Lung (tissue), 12 donors: Measurements from ENCODE around the gene RXFP2. TPM values are rescaled to one million over a fixed set of nuclear protein-coding genes. Genes with fewer than 3 reads are reported as not detected.

Source experiments
- ATAC-seq: fragments of 200-7000 bp; cut with Tn5 transposase; one replicate; pipeline ENCODE4 v1.9.1; 2020; ENCODE audit warnings: moderate number of reproducible peaks; ENCODE audit not compliant: insufficient read depth, low FRiP score
- DNase-seq, 3 donors: peaks; one replicate each; pipeline ENCODE4 v3.0.0-alpha.2; 2013 to 2017
- H3K27ac ChIP-seq, 2 donors: one replicate each; pipeline ENCODE4 v1.5.1; 2013; ENCODE audit warnings: mild to moderate bottlenecking in 2 of 2, moderate library complexity in 2 of 2, control low read depth in 1 of 2, inconsistent platforms in 1 of 2, low read depth in 1 of 2, low read length in 1 of 2
- H3K27me3 ChIP-seq, 3 donors: one replicate each; pipeline ENCODE4 v1.5.1; 2013; ENCODE audit warnings: low read length in 2 of 3; ENCODE audit not compliant: control insufficient read depth in 3 of 3, insufficient read depth in 3 of 3
- H3K36me3 ChIP-seq, 4 donors: one replicate each; pipeline ENCODE4 v1.5.1; 2013; ENCODE audit warnings: low read length in 4 of 4, mild to moderate bottlenecking in 1 of 4, moderate library complexity in 1 of 4; ENCODE audit not compliant: control insufficient read depth in 4 of 4, insufficient read depth in 4 of 4
- H3K4me1 ChIP-seq, 5 donors: one replicate each; pipeline ENCODE4 v1.5.1; 2013; ENCODE audit warnings: low read length in 5 of 5, mild to moderate bottlenecking in 2 of 5, moderate library complexity in 1 of 5; ENCODE audit not compliant: control insufficient read depth in 5 of 5, insufficient read depth in 5 of 5
- H3K4me3 ChIP-seq: one replicate; pipeline ENCODE4 v1.5.1; 2013; ENCODE audit warnings: mild to moderate bottlenecking, control low read depth, moderate library complexity
- H3K9ac ChIP-seq, 2 donors: one replicate each; pipeline ENCODE4 v1.5.1; 2013; ENCODE audit warnings: low read length in 2 of 2, control low read depth in 1 of 2; ENCODE audit not compliant: insufficient read depth in 1 of 2
- H3K9me3 ChIP-seq, 4 donors: one replicate each; pipeline ENCODE4 v1.5.1; 2013; ENCODE audit warnings: low read length in 3 of 4, mild to moderate bottlenecking in 1 of 4, moderate library complexity in 1 of 4; ENCODE audit not compliant: control insufficient read depth in 4 of 4, insufficient read depth in 3 of 4
- CTCF ChIP-seq: IDR thresholded peaks from 2 replicates; pipeline ENCODE4 v1.5.1; 2012; ENCODE audit warnings: mild to moderate bottlenecking; ENCODE audit errors: control extremely low read depth, extremely low read depth
- WGBS, 2 donors: extraction: QIAGEN DNeasy Blood & Tissue Kit; methylation state at CpG; one replicate each; pipeline ENCODE4 v1.1.7; 2013; 5-methylcytosine and 5-hydroxymethylcytosine counted together
- polyA plus RNA-seq, 2 donors: library from polyadenylated mRNA; stranded (reverse); fragments of 200-250 nt; gene quantifications; one replicate each; pipeline ENCODE4 v1.2.1, GENCODE V29; 2013
- total RNA-seq, 2 donors: library from RNA; depleted of rRNA in 1 of 2; stranded (reverse); fragments of >200 nt in 1 of 2; gene quantifications; one replicate each; pipeline ENCODE4 v1.2.1, GENCODE V29; 2014 to 2021
- donor health status: control.
- donor health status: control.
- donor health status: Bipolar disorder and iron deficiency.
- donor health status: healthy.
- donor health status: DM: yes; HTN: yes; CAD: no.

RXFP2 gene
- total and polyA plus RNA-seq, 4 donors = not detected

GRCh38 chr13:31803311-31803710 lies 64.0 kb downstream of the RXFP2 start:
- DNase-seq (no peak), ATAC-seq (no peak)
- Histone ChIP-seq H3K36me3 (no peaks in the 10 kb centered on the region), H3K4me3 (no peak overlapping the region), H3K9ac (no peak overlapping the region), H3K9me3 (no peaks in the 10 kb centered on the region), H3K27ac (no peak overlapping the region), H3K4me1 (peaks cover 0 to 2% (median 0%) of the 10 kb centered on the region in 5 donors), H3K27me3 (no peaks in the 10 kb centered on the region)
- 39 to 61% methylated on average over 1 of the region's 1 CpG for WGBS, 2 donors
- no peak for TF ChIP-seq CTCF

GRCh38 chr13:31805841-31806240 lies 66.5 kb downstream of the RXFP2 start:
- no peak for TF ChIP-seq CTCF
- ATAC-seq (no peak), DNase-seq (no peak)
- Histone ChIP-seq H3K27me3 (no peaks in the 10 kb centered on the region), H3K9me3 (peaks cover 0 to 8% (median 0%) of the 10 kb centered on the region in 4 donors), H3K4me3 (no peak overlapping the region), H3K9ac (no peak overlapping the region), H3K27ac (no peak overlapping the region), H3K4me1 (peaks cover 0 to 2% (median 0%) of the 10 kb centered on the region in 5 donors), H3K36me3 (no peaks in the 10 kb centered on the region)
- 39 to 69% methylated on average over 4 of the region's 4 CpGs for WGBS, 2 donors

GRCh38 chr13:31807090-31807541 lies 67.8 kb downstream of the RXFP2 start:
- WGBS, 2 donors = 27 to 42% methylated on average over 2 of the region's 2 CpGs
- no peak overlapping the region for H3K27ac ChIP-seq
- no peak for DNase-seq
- no peak for TF ChIP-seq CTCF
- peaks cover 0 to 8% (median under 1%) of the 10 kb centered on the region in 4 donors for H3K9me3 ChIP-seq
- H3K27me3 ChIP-seq = no peaks in the 10 kb centered on the region
- ATAC-seq = no peak
- peaks cover 0 to 2% (median 0%) of the 10 kb centered on the region in 5 donors for H3K4me1 ChIP-seq
- H3K9ac ChIP-seq = no peak overlapping the region
- no peak overlapping the region for H3K4me3 ChIP-seq
- no peaks in the 10 kb centered on the region for H3K36me3 ChIP-seq

GRCh38 chr13:31814536-31814935 lies 75.2 kb downstream of the RXFP2 start:
- Histone ChIP-seq H3K4me1 (no peaks in the 10 kb centered on the region), H3K27me3 (no peaks in the 10 kb centered on the region), H3K27ac (no peak overlapping the region), H3K4me3 (no peak overlapping the region), H3K9me3 (peaks cover 0 to 11% (median 2%) of the 10 kb centered on the region in 4 donors), H3K9ac (no peak overlapping the region), H3K36me3 (no peaks in the 10 kb centered on the region)
- no peak for DNase-seq
- 43 to 76% methylated on average over 5 of the region's 5 CpGs for WGBS, 2 donors
- no peak for ATAC-seq
- no peak for TF ChIP-seq CTCF
